Gastroesophageal sphincter (tissue), 4 donors: Measurements from ENCODE around the gene SERPINB6. TPM values are rescaled to one million over a fixed set of nuclear protein-coding genes. Genes with fewer than 3 reads are reported as not detected.

Experiments used
- ATAC-seq: fragments of 150-250 bp; one replicate; pipeline ENCODE4 v1.9.1; 2016; ENCODE audit warnings: mild to moderate bottlenecking, moderate library complexity
- H3K27ac ChIP-seq, 4 donors: fragments of 200-600 bp; sonication (generic) in 3 of 4; 1 replicate in 3 of 4; 2 replicates in 1 of 4; pipeline ENCODE4 v1.5.1; 2016 to 2019
- H3K27me3 ChIP-seq: fragments of 200-600 bp; sonication (generic); one replicate; pipeline ENCODE4 v1.5.1; 2019
- H3K36me3 ChIP-seq, 2 donors: fragments of 200-600 bp; sonication (generic); one replicate each; pipeline ENCODE4 v1.5.1; 2019; ENCODE audit warnings: control low read depth in 1 of 2
- H3K4me1 ChIP-seq, 3 donors: fragments of 200-600 bp; sonication (generic); 1 replicate in 2 of 3; 2 replicates in 1 of 3; pipeline ENCODE4 v1.5.1; 2016 to 2019; ENCODE audit warnings: control low read depth in 2 of 3
- H3K4me3 ChIP-seq, 2 donors: fragments of 200-600 bp; sonication (generic); one replicate each; pipeline ENCODE4 v1.5.1; 2019; ENCODE audit warnings: mild to moderate bottlenecking in 1 of 2, moderate library complexity in 1 of 2
- H3K9me3 ChIP-seq, 3 donors: fragments of 200-600 bp; sonication (generic); one replicate each; pipeline ENCODE4 v1.5.1; 2017 to 2019; ENCODE audit warnings: control low read depth in 2 of 3
- EP300 ChIP-seq: sonication (generic); formaldehyde crosslinking; IDR thresholded peaks from one replicate; pipeline ENCODE4 v1.6.1; 2017; ENCODE audit warnings: antibody characterized with exemption, mild to moderate bottlenecking
- POLR2A ChIP-seq, 2 donors: fragments of 450-650 bp; IDR thresholded peaks; one replicate each; pipeline ENCODE4 v1.6.1; 2017; ENCODE audit warnings: antibody characterized with exemption in 2 of 2, mild to moderate bottlenecking in 2 of 2, moderate library complexity in 1 of 2
- POLR2AphosphoS5 ChIP-seq: sonication (generic); formaldehyde crosslinking; IDR thresholded peaks from one replicate; pipeline ENCODE4 v1.6.1; 2017; ENCODE audit warnings: antibody characterized with exemption
- WGBS, 2 donors: methylation state at CpG; one replicate each; pipeline ENCODE4 v1.1.5; 2018; ENCODE audit warnings: low coverage in 1 of 2; 5-methylcytosine and 5-hydroxymethylcytosine counted together
- total RNA-seq, 4 donors: library from RNA; depleted of rRNA; stranded (reverse); fragments of >200 nt; gene quantifications; one replicate each; pipeline ENCODE4 v1.1.0, GENCODE V29; 2016
- TF ChIP-seq, protein P1 (sequence below), 4 experiments: fragments of 200-600 bp in 2 of 4; fragments of 450-650 bp in 2 of 4; sonication (generic) in 1 of 4; IDR thresholded peaks; one replicate each; pipeline ENCODE4 v1.5.1; 2017 to 2019; ENCODE audit warnings: antibody characterized with exemption in 4 of 4, mild to moderate bottlenecking in 2 of 4, moderate library complexity in 2 of 4

SERPINB6 gene
- total RNA-seq, 4 donors from 2014 or later: 130 to 154 (median 143) TPM

DNA sequence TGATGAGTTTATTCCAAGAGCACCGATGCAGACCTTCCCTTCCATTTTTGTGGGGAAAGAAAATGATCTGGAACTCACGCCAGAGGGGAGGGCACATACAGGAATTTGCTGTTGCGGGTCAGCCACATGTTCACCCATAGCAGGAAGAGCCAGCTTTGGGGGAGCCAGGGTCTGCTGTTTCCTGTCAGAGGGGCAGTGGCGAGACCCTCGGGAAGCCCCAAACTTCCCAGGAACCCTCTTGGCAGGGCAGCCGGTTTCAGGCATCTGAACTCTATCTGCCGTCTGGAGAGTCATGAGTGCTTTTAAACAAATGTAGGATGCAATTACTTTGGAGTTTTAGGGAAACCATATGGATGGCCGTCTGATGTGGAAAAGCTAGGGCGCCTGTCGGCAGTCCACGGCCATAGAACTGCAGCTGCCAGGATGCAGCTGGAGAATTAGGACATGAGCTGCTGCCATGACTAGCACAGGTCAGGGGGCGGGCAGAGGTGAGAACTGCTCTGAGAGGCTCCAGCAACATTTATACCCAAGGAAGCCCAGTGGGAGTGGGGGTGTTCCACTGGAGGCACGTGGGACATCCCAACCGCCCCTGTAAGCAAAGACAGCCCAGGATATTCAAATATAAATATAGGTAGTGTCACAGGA, 53.4 kb downstream of the SERPINB6 start:
- H3K4me1 ChIP-seq: no peaks in the 10 kb centered on the region
- no peaks in the 10 kb centered on the region for H3K27me3 ChIP-seq
- no peak overlapping the region for H3K27ac ChIP-seq
- no peaks in the 10 kb centered on the region for H3K36me3 ChIP-seq
- TF ChIP-seq EP300 (no peak), POLR2AphosphoS5 (no peak), POLR2A (IDR thresholded peaks at IDR 0.05) (no peak)
- TF ChIP-seq, protein P1, sequence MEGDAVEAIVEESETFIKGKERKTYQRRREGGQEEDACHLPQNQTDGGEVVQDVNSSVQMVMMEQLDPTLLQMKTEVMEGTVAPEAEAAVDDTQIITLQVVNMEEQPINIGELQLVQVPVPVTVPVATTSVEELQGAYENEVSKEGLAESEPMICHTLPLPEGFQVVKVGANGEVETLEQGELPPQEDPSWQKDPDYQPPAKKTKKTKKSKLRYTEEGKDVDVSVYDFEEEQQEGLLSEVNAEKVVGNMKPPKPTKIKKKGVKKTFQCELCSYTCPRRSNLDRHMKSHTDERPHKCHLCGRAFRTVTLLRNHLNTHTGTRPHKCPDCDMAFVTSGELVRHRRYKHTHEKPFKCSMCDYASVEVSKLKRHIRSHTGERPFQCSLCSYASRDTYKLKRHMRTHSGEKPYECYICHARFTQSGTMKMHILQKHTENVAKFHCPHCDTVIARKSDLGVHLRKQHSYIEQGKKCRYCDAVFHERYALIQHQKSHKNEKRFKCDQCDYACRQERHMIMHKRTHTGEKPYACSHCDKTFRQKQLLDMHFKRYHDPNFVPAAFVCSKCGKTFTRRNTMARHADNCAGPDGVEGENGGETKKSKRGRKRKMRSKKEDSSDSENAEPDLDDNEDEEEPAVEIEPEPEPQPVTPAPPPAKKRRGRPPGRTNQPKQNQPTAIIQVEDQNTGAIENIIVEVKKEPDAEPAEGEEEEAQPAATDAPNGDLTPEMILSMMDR (IDR thresholded peaks at IDR 0.05): no peak
- WGBS, 2 donors: 48 to 55% methylated on average over 5 to 6 of the region's 14 CpGs
- no peak overlapping the region for H3K4me3 ChIP-seq
- no peak for ATAC-seq
- no peaks in the 10 kb centered on the region for H3K9me3 ChIP-seq

DNA sequence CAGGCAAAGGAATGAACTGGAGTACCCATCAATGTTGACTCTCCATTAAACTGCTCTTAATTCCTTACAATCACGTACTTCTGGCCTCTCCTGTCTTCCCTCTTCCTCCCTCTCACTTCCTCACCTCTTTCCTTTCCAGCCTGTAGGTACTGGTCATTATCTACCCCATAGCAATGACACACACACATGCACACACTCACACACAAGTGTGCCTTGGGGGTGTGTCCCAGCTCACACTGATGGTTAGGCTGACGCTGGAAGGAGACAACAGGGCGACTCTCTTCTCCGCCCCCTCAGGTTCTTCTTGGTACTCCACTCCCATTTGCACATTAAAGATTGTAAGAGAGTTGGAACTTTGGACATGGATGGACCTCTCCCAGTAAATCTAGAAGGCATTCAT, 54.3 kb downstream of the SERPINB6 start:
- H3K27me3 ChIP-seq: no peaks in the 10 kb centered on the region
- H3K4me3 ChIP-seq: no peak overlapping the region
- no peak overlapping the region for H3K27ac ChIP-seq
- no peaks in the 10 kb centered on the region for H3K36me3 ChIP-seq
- WGBS, 2 donors: 80 to 100% methylated on average over 1 to 2 of the region's 4 CpGs
- H3K9me3 ChIP-seq: no peaks in the 10 kb centered on the region
- TF ChIP-seq POLR2AphosphoS5: no peak
- TF ChIP-seq, protein P1 (IDR thresholded peaks at IDR 0.05): peak in 1 of 4 experiments; percentile 16
- no peak for TF ChIP-seq POLR2A (IDR thresholded peaks at IDR 0.05)
- ATAC-seq: no peak
- no peaks in the 10 kb centered on the region for H3K4me1 ChIP-seq

DNA sequence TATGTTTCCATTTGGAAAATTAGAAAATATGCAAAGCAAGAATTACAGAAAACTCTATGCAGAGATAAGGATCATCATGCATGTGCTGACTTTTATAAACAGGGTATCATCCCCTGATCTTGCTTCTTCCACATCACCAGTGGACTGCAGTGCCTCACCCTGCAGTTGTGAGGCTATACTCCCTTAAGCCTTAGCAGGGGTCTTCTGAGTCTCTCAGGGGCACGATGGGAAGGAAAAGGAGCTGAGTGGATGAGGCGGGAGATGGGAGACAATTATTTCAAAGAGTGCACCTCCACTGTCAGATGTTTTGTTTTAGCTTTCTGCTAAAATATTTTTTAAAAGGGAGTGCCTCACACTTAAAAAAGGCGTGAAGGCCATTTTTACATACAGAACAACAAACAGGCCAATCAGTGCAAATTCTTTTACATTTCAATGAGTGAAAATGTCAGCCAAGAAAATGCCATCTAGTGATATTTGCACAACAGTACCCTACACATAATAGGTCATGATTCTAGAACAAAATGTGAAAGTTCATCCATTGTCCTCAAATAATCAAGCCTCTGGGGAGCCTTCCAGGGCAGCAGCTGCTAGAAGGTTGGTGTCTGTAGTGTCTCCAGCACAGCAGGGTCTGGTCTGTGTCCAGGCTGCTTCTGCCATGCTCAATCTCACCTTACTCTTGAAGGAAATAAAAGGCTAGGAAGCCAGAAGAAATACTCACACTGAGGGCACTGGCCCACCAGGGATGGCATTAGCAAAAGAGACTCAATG, 55.0 kb downstream of the SERPINB6 start:
- Histone ChIP-seq H3K27me3 (no peaks in the 10 kb centered on the region), H3K4me3 (no peak overlapping the region), H3K36me3 (no peaks in the 10 kb centered on the region), H3K4me1 (no peaks in the 10 kb centered on the region), H3K27ac (no peak overlapping the region), H3K9me3 (no peaks in the 10 kb centered on the region)
- no peak for ATAC-seq
- 73 to 78% methylated on average over 3 of the region's 3 CpGs for WGBS, 2 donors
- TF ChIP-seq EP300: no peak
- TF ChIP-seq, protein P1 (IDR thresholded peaks at IDR 0.05): no peak
- TF ChIP-seq POLR2AphosphoS5: no peak
- TF ChIP-seq POLR2A (IDR thresholded peaks at IDR 0.05): no peak

DNA sequence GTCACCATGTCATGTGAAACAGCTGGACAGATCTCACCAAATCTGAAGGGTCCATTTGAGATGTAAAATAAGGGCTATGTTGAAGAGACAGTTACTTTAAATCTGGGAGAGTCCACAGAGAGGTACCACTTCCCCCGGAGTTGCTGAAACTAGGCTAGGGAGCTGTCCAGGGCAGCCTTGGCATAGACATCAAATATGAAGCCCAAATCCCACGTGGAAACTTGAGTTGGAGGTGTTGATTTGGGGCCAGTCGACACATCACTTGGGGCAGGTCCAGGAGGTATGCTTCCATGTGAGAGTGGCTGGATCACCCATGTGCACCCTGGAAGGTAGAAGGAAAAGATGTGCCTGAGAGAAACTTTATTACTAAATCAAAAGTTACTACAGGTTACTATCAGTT, 56.2 kb downstream of the SERPINB6 start:
- Histone ChIP-seq H3K4me3 (no peak overlapping the region), H3K27ac (no peak overlapping the region), H3K27me3 (no peaks in the 10 kb centered on the region), H3K36me3 (no peaks in the 10 kb centered on the region), H3K9me3 (no peaks in the 10 kb centered on the region), H3K4me1 (no peaks in the 10 kb centered on the region)
- WGBS, 2 donors: 71% methylated on average over 3 of the region's 3 CpGs; no CpG with 5 or more reads in 1 of the 2 donors
- ATAC-seq: no peak
- TF ChIP-seq POLR2AphosphoS5 (no peak), POLR2A (IDR thresholded peaks at IDR 0.05) (no peak), EP300 (no peak)
- TF ChIP-seq, protein P1 (IDR thresholded peaks at IDR 0.05): no peak

DNA sequence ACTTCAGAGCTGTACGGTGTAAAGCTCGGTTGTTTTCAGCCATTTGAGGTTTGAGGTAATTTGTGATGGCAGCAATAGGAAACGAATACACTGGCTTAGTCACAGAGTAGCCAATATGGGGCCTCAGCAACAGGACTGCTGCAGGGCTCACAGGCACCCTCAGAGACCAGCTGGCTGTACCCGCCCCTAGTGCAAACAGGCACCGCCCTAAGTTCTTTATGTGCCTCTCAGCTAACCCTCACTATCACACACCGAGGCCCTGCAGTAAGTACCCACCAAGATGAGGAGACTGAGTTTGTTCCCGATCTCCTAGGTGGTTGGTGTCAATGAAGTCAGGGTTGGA, 57.1 kb downstream of the SERPINB6 start:
- H3K4me1 ChIP-seq: no peaks in the 10 kb centered on the region
- no peaks in the 10 kb centered on the region for H3K36me3 ChIP-seq
- H3K4me3 ChIP-seq: no peak overlapping the region
- 69 to 80% methylated on average over 1 to 2 of the region's 7 CpGs for WGBS, 2 donors
- H3K9me3 ChIP-seq: no peaks in the 10 kb centered on the region
- no peaks in the 10 kb centered on the region for H3K27me3 ChIP-seq
- TF ChIP-seq EP300: no peak
- no peak for TF ChIP-seq POLR2AphosphoS5
- no peak for TF ChIP-seq POLR2A (IDR thresholded peaks at IDR 0.05)
- no peak overlapping the region for H3K27ac ChIP-seq
- ATAC-seq: no peak
